ENCODE data around the gene MYLK.
A peak's percentile ranks its signal among the peaks of the same experiment; 100 is the strongest.
"Not testable (repeated sequence)": the region's sequence is repeated elsewhere in the genome, so short reads cannot be mapped to it uniquely, and the experiment has no call there.

Gene MYLK

GRCh38 chr3:123750659-123751420 lies 133.3 kb downstream of the MYLK start:
- DNase-seq (ENCODE audit: low read depth, low spot score): peak; percentile 67

DNA sequence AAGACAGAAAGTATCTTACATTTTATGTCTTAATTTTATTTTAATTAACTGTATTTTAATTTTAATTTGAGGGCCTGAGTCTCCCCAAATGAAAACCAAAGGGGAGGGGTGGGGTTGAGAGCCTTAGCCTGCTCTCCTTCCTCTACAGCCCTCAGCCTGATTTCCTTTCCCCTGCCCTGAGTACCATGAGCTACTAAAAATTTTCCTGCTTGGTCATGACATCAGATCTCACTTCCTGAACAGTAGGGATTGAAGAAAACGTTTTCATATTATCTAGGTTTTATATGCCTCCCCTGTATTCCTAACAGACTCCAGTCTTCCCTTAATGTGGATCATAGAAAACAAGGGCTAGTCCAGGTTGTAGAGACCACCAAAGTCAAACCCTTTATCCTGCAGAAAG lies 133.9 kb downstream of the MYLK start:
- DNase-seq (ENCODE audit: low read depth, low spot score): no peak

- no peak for DNase-seq (ENCODE audit: low read depth, low spot score)
Measured at GRCh38 chr3:123749711-123750110, 134.4 kb downstream of the MYLK start.

DNA sequence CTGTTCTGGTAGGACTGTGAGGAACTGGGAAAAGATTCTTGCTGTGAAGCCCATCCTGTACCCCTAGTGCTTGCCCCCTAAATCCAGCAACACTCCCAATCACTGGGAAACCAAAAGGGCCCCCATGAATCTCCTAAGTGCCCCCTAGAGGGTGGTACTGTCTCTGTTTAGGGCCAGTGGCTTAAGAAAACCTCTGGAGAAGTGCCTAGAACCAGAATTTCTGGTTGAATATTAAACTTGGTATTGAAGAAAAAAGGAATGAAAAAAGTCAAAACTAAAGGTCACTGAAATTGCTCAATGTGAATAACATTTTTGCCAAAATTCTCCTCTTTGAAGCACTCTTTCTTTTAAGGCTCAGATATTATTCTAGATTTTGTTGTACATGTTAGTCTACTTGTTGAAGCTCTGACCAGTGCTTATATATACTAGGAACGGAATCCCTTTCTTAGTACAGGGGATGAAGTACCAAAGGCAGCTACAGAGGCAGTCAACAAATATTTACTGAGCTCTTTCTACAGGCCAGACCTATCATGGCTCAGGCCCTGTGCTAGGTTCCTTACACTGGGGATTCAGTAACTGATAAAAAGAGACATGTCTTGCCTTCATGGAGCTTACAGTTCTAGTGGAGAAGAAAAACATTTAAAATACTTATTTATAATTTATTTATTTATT lies 138.8 kb downstream of the MYLK start:
- DNase-seq (ENCODE audit: low read depth, low spot score): no peak

GRCh38 chr3:123744064-123744463 lies 140.1 kb downstream of the MYLK start:
- DNase-seq (ENCODE audit: low read depth, low spot score): no peak

GRCh38 chr3:123743121-123743520 lies 141.0 kb downstream of the MYLK start:
- DNase-seq (ENCODE audit: low read depth, low spot score): no peak

DNA sequence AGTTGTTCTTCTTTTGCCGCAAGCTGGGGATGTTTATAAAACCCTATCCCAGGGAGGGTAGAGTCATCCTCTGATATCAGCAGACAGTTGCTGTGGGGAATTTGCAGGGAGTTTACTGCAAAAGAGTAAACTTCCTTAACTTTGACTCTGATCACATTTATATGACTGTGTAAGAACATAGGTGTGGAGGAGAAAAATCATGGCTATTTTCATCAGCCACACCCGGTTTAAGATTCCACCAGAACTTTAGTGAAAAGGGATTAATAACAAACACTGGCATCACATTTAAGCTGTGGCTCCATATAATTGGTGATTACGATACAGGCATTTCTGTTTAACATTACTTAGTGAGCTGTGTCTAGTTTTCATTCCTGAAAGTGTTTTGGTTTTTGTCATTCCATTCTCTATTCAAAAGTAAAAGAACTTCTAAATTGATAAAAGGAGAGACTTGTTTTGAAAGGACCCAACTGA lies 143.1 kb downstream of the MYLK start:
- no peak for DNase-seq (ENCODE audit: low read depth, low spot score)

DNA sequence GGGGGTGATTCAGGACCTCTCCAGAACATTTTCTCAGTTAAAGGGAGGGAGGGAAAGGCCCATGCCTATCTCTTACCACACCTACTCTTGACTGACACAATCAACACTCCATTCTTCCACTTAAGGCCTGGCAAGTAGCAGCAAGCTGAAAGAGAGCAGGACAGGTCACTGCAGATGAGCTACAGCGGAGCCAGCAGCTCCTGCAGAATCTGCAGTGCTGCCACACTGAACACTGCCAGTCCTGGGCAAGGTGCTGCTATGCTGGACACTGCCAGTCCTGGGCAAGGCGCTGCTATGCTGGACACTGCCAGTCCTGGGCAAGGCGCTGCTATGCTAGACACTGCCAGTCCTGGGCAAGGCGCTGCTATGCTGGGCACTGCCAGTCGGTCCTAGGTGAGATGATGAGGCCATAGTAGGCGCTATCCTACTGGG lies 143.7 kb downstream of the MYLK start:
- no peak for DNase-seq (ENCODE audit: low read depth, low spot score)

DNA sequence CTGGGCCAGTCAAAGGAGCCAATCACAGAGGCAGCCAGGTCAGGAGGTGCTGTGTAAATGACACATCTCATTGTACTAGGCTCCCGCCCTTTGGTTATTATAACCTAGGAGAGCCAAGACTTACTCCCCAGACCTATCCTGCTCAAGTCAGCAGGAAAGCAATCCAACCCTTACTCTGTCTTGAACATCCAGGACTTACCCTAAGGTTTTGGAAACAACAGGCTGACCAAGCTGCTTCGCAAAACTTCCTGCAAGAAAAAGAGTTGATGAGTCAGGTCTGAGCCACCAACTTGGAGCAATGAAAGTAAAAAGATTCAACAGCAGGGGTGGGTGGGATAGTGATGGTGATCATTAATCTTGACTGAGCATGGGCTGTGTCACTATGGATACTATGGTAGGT lies 144.4 kb downstream of the MYLK start:
- DNase-seq (ENCODE audit: low read depth, low spot score): no peak

GRCh38 chr3:123739106-123739505 lies 145.0 kb downstream of the MYLK start:
- DNase-seq (ENCODE audit: low read depth, low spot score): no peak

DNA sequence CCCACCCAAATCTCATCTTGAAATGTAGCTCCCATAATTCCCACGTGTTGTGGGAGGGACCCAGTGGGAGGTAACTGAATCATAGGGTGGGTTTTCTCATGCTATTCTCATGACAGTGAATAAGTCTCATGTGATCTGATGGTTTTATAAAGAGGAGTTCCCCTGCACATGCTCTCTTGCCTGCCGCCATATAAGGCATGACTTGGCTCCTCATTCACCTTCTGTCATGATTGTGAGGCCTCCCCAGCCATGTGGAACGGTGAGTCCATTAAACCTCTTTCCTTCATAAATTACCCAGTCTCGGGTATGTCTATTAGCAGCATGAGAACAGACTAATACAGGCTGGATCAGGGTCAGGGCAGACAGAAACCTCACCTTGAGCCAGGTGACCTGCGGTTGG lies 145.6 kb downstream of the MYLK start:
- not testable (repeated sequence) for DNase-seq (ENCODE audit: low read depth, low spot score)

DNA sequence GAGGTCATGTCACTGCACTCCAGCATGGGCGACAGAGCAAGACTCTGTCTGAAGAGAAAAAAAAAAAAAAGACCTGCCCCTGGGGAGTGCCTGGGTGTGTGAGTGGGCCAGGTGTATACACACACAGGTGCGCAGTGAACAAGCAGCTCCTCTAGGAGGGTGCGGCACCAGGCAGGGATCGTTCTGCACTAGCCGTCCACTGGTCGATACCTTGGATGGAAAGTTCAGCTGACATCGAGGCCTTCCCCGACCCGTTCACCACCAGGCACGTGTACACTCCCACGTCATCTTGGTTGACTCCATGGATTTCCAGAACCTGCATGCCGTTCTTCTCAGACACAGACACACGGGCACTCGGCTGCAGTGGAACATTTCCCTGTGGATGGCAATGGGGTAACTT lies 147.0 kb downstream of the MYLK start:
- no peak for DNase-seq (ENCODE audit: low read depth, low spot score)

DNA sequence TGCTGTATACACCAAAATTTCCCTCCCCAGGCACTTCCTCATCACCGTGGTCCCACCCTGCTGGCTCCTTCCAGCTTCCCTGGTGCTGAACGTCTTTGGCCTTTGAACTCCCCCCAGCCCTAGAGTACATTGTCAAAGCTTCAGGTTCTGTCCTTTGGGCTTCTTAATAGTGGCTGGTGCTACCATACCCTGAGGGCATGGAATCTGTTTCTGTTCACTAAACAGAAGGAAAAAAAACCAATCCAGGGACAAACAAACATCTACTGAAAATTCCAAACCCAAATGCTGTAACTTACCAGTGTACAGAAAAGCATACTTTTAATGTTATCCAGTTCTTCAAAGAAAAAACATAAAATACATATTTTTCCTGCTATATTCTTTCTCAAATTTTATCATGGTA lies 148.7 kb downstream of the MYLK start:
- peak; percentile 39 for DNase-seq (ENCODE audit: low read depth, low spot score)

GRCh38 chr3:123734527-123734902 lies 149.6 kb downstream of the MYLK start:
- no peak for DNase-seq (ENCODE audit: low read depth, low spot score)

- no peak for DNase-seq (ENCODE audit: low read depth, low spot score)
Measured at GRCh38 chr3:123733805-123734526, 150.2 kb downstream of the MYLK start.

- no peak for DNase-seq (ENCODE audit: low read depth, low spot score)
Measured at GRCh38 chr3:123733341-123733740, 150.8 kb downstream of the MYLK start.

DNA sequence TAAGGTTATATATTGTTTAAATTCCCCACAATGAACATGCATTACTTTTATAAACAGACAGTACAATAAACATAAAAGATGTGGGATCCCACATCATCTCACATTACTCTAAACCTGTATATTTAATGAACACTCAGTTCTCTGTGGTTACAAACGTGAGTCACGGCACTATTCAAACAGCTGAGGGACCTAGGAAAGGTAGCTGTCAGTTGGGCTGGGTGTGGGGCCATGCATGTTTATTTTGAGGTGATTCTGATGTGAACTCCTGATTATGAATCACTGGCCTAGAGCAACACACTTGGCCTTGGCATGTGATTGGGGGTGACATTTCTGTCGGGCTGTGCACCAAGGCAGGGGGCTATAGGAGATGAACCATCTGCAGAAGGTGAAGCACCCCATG lies 151.7 kb downstream of the MYLK start:
- DNase-seq (ENCODE audit: low read depth, low spot score): no peak

DNA sequence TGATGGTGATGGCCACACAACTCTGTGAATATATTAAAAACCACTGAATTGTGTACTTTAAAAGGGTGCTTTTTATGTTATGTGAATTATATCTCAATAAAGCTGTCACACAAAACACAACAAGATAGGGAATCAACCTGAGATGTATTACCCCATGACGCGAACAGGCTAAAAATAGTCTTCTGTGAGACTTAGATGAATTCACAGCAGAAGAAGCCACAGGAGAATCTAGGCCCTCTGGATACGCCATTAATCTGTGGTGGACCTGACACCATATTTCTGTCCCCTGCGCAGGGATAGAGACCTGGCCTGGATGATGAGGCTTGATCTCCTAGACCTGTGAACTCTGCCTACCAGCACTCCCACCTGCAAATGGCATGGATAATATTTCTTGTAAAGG lies 153.3 kb downstream of the MYLK start:
- no peak for DNase-seq (ENCODE audit: low read depth, low spot score)

DNA sequence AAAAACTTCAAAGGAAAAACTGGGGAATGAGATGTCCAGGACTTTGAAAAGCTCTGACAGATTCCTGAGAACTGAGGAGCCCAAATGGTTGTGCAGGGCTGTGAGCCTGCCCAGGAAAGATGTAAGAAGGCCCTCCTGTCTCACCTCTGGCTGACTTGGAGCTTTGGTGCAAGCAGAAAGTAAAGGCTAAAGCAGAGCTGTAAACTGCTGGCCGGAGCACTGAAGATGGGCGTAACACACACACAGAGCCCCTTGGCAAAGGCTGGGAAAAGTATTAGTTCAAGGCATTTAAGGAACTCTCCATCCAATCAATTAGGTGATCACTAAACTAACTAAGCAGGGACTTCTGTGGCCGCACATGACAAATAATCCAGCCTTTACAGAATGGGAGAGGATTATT lies 155.1 kb downstream of the MYLK start:
- no peak for DNase-seq (ENCODE audit: low read depth, low spot score)

- no peak for DNase-seq (ENCODE audit: low read depth, low spot score)
Measured at GRCh38 chr3:123728014-123728413, 156.1 kb downstream of the MYLK start.

DNA sequence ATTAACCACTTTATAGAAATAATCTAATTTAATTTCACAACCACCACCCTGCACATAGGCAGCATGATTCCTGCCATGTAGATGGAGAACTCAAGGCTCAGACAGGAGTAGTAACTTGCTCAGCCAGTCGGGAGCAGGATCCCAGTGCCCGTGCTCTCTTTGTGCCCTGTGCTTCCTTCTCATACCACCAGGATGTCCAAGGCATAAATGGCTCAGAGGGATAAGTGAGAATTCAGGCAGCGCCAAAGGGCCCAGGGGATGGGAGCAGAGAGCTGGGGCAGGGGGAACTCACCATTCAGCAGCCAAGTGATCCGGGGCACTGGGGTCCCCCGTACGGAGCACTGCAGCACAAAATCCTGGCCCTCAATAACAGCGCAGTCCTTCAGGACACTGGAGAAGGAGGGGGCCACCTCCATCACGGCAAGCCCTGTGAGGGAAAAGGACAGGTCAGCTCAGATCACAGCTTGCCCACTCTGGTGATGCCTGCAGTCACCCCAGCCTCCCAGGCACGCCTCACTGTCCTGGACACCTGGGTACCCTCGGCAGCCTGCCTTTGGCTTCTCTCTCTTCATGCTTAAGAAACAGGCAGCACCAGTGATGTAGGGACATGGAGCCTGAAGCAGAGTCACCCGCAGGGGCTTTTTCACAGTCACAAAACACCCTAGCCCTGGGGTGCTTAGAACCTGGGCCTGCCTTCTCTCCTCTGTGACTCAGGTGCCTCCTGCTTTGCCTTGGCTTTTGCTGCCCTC lies 158.3 kb downstream of the MYLK start:
- no peak for DNase-seq (ENCODE audit: low read depth, low spot score)

DNA sequence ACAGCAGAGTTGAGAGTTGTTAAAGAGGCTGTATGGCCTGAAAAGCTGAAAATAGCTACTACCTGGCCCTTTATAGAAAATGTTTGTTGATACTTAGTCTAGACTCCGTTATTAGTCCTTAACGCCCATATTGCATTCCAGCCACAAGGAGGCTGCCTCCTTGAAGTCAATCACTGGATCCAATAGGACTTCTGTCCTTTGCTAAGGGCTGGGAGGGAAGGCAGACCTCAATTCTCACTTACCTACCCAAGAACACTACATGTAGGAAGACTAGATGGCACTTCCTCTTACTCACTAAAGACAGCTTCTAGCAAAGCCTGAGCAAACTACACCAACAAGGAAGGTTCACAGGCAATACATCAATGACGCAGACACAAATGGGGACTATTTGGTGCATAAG lies 159.8 kb downstream of the MYLK start:
- no peak for DNase-seq (ENCODE audit: low read depth, low spot score)
